ENCODE results near the gene GRIK2.

The GRIK2 gene

GRCh38 chr6:101784094-101784493 is 390.6 kb downstream of the GRIK2 start:
- TF ChIP-seq ZNF274 (IDR thresholded peaks at IDR 0.05; ENCODE audit: low read depth, low read length), result no peak
- no peak overlapping the region for H3K4me3 ChIP-seq (ENCODE audit: low read length)

- no peak overlapping the region for H3K4me3 ChIP-seq (ENCODE audit: low read length)
- TF ChIP-seq ZNF274 (IDR thresholded peaks at IDR 0.05; ENCODE audit: low read depth, low read length), result no peak
Measured at GRCh38 chr6:101799531-101799930, 406.0 kb downstream of the GRIK2 start.

- H3K4me3 ChIP-seq (ENCODE audit: low read length), result no peak overlapping the region
- TF ChIP-seq ZNF274 (IDR thresholded peaks at IDR 0.05; ENCODE audit: low read depth, low read length), result no peak
Measured at GRCh38 chr6:101800598-101800997, 407.1 kb downstream of the GRIK2 start.

- TF ChIP-seq ZNF274 (IDR thresholded peaks at IDR 0.05; ENCODE audit: low read depth, low read length), result no peak
- H3K4me3 ChIP-seq (ENCODE audit: low read length), result no peak overlapping the region
Measured at GRCh38 chr6:101803136-101803535, 409.6 kb downstream of the GRIK2 start.

GRCh38 chr6:101806241-101806640 is 412.7 kb downstream of the GRIK2 start:
- no peak for TF ChIP-seq ZNF274 (IDR thresholded peaks at IDR 0.05; ENCODE audit: low read depth, low read length)
- H3K4me3 ChIP-seq (ENCODE audit: low read length), result no peak overlapping the region

- no peak overlapping the region for H3K4me3 ChIP-seq (ENCODE audit: low read length)
- TF ChIP-seq ZNF274 (IDR thresholded peaks at IDR 0.05; ENCODE audit: low read depth, low read length), result no peak
Measured at GRCh38 chr6:101811108-101811507, 417.6 kb downstream of the GRIK2 start.

- no peak for TF ChIP-seq ZNF274 (IDR thresholded peaks at IDR 0.05; ENCODE audit: low read depth, low read length)
- no peak overlapping the region for H3K4me3 ChIP-seq (ENCODE audit: low read length)
Measured at GRCh38 chr6:101816716-101817115, 423.2 kb downstream of the GRIK2 start.

GRCh38 chr6:101818051-101818450 is 424.5 kb downstream of the GRIK2 start:
- no peak overlapping the region for H3K4me3 ChIP-seq (ENCODE audit: low read length)
- no peak for TF ChIP-seq ZNF274 (IDR thresholded peaks at IDR 0.05; ENCODE audit: low read depth, low read length)

- no peak for TF ChIP-seq ZNF274 (IDR thresholded peaks at IDR 0.05; ENCODE audit: low read depth, low read length)
- H3K4me3 ChIP-seq (ENCODE audit: low read length), result no peak overlapping the region
Measured at GRCh38 chr6:101824551-101825345, 431.2 kb downstream of the GRIK2 start.

- H3K4me3 ChIP-seq (ENCODE audit: low read length), result no peak overlapping the region
Measured at GRCh38 chr6:101826269-101826668, 432.8 kb downstream of the GRIK2 start.

GRCh38 chr6:101826678-101827077 is 433.2 kb downstream of the GRIK2 start:
- no peak for TF ChIP-seq ZNF274 (IDR thresholded peaks at IDR 0.05; ENCODE audit: low read depth, low read length)
- H3K4me3 ChIP-seq (ENCODE audit: low read length), result no peak overlapping the region

More at GRCh38 chr6:101826269-101826668, 432.8 kb downstream of the GRIK2 start:
- TF ChIP-seq ZNF274 (IDR thresholded peaks at IDR 0.05; ENCODE audit: low read depth, low read length), result no peak

GRCh38 chr6:101830501-101831031 is 437.1 kb downstream of the GRIK2 start:
- H3K4me3 ChIP-seq (ENCODE audit: low read length), result no peak overlapping the region

GRCh38 chr6:101832371-101832770 is 438.9 kb downstream of the GRIK2 start:
- H3K4me3 ChIP-seq (ENCODE audit: low read length), result no peak overlapping the region
- no peak for TF ChIP-seq ZNF274 (IDR thresholded peaks at IDR 0.05; ENCODE audit: low read depth, low read length)

More at GRCh38 chr6:101830501-101831031, 437.1 kb downstream of the GRIK2 start:
- TF ChIP-seq ZNF274 (IDR thresholded peaks at IDR 0.05; ENCODE audit: low read depth, low read length), result no peak

GRCh38 chr6:101840100-101840499 is 446.6 kb downstream of the GRIK2 start:
- H3K4me3 ChIP-seq (ENCODE audit: low read length), result no peak overlapping the region
- no peak for TF ChIP-seq ZNF274 (IDR thresholded peaks at IDR 0.05; ENCODE audit: low read depth, low read length)

GRCh38 chr6:101845172-101845571 is 451.7 kb downstream of the GRIK2 start:
- no peak for TF ChIP-seq ZNF274 (IDR thresholded peaks at IDR 0.05; ENCODE audit: low read depth, low read length)
- H3K4me3 ChIP-seq (ENCODE audit: low read length), result no peak overlapping the region
